HG03442 (cell line): ENCODE results near the gene MAGI1.
A peak's percentile ranks its signal among the peaks of the same experiment; 100 is the strongest.

Source experiments
- ATAC-seq: cut with Tn5 transposase; IDR thresholded peaks from one replicate; pipeline ENCODE4 v1.9.1; 2021; ENCODE audit warnings: mild to moderate bottlenecking, moderate library complexity; ENCODE audit not compliant: unreplicated experiment

Gene MAGI1

GRCh38 chr3:65777050-65777449 is 261.7 kb downstream of the MAGI1 start:
- ATAC-seq = no peak

DNA sequence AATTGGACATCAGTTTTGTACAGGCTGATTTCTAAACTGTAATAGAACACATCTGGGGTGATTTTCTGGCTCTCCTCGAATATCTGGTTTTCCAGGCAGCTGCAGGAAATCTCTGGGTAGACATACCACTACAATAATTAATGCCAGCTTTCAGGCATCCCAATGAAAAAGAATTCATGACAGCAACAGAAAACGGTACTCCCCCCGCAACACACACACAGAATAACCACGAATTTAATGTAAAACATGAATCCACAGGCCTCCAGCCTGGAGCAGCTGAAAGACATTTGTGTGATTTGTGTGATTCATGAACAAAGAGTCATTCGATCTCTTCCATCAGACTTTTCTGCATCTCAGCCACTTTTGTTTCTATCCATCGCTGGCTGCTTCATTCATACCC is 262.2 kb downstream of the MAGI1 start:
- no peak for ATAC-seq

DNA sequence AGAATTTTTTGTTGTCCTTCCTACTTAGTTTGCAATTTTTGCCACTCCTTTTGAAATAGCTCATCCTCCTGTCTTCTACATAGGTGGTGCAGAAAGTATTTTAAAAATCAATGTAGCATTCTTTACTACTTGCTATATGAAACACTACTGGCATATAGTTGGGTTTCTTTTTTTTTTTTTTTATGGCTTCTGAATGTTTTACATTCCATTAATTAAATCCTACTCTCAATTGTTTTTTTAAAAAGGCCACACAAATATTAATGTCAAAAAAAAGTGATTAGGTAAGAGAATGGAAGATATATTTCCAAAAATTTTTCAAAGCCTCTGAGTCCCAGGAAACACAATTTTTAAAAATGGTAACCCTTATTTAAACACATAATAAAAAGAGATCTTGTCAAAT is 262.6 kb downstream of the MAGI1 start:
- no peak for ATAC-seq

- ATAC-seq = no peak
Measured at GRCh38 chr3:65772758-65773157, 266.0 kb downstream of the MAGI1 start.

- ATAC-seq = no peak
Measured at GRCh38 chr3:65767551-65767950, 271.2 kb downstream of the MAGI1 start.

GRCh38 chr3:65762235-65762580 is 276.5 kb downstream of the MAGI1 start:
- ATAC-seq = no peak

DNA sequence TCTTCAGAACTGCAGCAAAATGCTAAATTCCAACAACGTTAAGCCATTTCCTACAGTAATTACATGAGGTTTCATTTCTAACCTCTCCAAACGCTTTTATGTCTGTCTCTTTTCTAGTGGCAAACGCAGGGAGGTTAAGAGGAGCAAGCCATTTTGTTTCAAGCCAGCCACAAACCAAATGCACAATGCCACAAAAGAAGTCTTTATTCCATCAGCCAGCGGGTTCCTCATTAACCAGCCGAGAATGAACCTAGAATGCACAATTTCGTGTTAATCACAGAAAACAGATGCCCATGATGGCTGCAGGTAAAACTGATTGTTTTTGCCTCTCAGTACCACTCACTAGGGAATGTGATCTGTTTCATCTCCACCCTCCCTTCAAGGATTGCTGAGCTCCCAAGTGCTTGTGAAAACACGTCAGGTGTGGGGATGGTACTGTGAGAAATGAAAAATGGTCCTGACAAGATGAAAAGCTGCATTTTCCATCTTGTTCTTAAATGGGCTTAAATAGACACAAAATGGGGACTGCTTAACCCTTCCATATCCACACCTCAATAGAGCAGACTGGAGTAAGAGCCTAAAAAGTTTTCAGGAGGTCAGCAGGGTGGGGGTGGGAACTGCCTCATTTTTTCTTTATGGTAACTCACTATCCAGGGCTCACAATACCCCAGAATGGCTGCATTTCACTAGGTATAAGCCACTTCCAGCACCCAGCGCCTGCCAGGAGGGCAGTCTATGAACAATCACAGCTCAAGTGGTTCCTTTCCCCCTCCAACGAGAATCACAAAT is 277.1 kb downstream of the MAGI1 start:
- no peak for ATAC-seq

- no peak for ATAC-seq
Measured at GRCh38 chr3:65758876-65759598, 279.7 kb downstream of the MAGI1 start.

- ATAC-seq = no peak
Measured at GRCh38 chr3:65758438-65758837, 280.3 kb downstream of the MAGI1 start.

- no peak for ATAC-seq
Measured at GRCh38 chr3:65752636-65753035, 286.1 kb downstream of the MAGI1 start.

DNA sequence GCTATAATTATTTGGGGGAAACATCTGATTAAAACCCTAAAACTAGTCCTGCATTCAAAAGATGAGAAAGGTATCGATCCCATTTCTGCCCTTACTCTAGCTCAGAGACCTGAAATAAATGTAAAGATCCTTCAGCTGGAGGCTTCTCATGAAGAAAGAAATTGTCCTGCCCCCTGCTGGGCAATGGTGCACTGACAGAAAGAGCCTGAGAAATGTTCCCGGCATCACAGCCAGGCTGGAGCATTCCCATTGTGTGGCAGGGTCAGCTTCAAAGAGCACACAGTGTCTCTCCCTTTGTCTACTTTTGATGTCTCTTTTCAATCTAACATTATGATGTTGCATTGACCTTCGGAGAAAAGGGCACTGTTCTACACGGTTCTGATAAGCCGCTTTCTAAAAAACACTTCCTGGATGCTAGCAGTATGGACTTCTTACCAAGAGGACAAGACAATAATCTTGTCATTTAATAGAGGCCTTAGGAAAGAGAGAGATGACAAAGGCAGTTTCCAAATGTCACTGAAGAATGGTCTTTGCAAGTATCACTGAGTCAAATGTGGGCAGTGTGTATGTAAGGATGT is 287.5 kb downstream of the MAGI1 start:
- ATAC-seq = peak; percentile 50

DNA sequence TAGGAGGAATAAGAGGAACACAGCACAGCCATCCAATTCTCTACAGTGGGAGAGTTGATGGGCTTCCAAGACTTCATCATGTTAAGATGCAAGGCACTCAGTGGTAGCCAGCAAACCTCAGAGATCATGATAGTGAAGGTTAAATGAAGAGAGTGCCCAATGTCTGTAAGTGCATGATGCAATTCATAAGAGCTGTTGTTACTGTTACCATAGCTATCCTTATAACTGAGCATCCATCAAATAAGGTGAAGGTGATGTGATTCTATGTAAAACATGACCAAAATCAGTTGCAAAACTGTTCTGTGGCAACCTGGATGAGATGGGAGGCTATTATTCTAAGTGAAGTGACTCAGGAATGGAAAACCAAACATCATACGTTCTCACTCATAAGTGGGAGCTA is 289.7 kb downstream of the MAGI1 start:
- no peak for ATAC-seq

DNA sequence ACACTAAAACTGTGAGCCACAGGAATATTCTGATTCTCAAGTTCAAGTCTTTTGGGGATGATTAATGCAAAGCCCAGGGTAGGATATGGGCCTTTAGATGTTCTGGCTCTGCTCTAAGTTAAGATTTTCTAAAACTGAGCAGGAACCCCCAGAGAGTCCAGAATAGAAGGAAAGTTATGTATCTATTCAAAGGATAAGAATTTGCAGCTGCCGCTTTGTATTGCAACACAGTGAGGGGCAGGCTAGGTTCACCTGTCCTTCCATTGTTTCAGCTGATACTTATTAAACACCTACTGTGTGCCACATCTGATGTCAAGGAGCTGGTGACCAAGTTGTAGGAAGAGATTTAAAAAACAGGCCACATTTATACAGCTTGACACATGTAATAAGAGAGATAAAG is 290.4 kb downstream of the MAGI1 start:
- ATAC-seq = no peak

GRCh38 chr3:65746848-65747247 is 291.9 kb downstream of the MAGI1 start:
- no peak for ATAC-seq

GRCh38 chr3:65745306-65745705 is 293.4 kb downstream of the MAGI1 start:
- no peak for ATAC-seq

DNA sequence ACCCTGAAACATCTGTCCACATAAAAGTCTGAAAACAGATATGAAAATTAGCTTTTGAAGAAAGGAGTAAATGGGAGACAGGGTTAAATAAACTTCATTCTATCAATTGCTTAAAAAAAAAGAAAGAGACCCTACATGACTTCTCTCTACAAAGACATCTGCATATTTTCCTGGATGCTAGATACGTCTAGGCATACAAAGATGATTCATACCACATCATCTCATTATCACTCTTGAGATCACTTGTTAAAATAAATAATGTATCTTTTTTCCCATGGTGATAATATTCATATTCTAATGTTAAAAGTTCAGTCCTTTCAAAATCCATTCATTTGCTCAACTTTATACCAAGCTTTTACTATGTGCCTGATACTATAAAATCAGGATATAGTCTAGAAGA is 295.8 kb downstream of the MAGI1 start:
- no peak for ATAC-seq

- no peak for ATAC-seq
Measured at GRCh38 chr3:65741540-65741939, 297.2 kb downstream of the MAGI1 start.

DNA sequence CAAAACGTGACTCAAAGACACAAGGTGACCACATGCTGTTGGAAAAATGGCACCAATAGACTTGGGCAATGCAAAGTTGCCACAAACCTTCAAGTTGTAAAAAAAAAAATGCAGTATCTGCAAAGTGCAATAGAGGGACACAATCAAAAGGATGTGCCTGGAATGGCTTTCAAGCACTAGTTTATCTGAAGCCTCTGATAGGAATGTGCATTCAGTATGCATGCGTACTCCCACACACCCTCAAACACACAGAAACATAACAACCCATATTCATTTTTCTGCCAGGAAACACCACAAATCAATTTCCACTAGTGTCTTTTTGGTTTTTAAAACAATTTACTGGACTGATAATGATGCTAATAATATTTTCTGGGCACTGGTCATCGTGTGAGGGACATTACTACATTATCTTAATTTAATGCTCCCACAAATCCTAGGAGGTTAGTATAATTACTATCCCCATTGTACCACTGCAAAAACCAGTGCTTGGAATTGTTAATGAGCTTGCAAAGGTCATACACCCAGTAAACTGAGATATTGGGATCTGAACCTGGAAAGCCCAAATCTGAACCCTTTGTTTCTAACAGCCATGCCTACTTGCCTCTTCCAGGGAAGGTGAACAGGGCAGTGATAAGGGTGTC is 298.7 kb downstream of the MAGI1 start:
- ATAC-seq = no peak

DNA sequence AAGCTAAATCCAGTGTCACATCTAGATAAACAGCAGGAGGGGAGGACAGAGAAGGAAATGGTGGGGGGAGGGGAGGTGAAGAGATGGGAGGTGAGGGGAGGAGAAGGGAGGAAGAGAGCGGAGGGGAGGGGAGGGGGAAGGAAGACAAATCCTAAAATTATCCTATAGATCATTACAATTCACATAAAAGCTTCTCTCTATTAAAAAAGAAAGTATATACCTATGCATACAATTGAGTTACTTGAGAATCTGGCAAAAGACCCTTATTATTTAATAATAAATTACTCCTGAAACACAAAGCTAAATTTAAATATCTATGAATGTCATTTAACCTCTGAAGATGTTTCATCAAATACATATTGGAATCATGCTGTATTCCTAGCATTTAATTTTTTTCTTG is 303.9 kb downstream of the MAGI1 start:
- ATAC-seq = no peak

DNA sequence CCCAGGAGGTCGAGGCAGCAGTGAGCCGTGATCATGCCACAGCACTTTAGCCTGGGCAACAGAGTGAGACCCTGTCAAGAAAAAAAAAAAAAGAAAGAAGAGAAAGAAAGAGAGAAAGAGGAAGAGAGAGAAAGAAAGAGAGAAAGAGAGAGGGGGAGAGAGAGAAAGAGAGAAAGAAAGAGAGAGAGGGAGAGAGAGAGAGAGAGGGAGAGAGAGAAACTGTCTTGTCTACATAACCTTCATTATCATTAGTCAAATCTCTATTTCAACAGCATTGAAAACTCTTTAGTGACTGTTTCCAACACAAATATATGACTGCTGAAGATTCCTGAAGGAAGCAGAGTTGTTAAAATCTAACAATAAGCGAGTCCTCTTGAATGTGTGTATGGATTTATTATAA is 304.3 kb downstream of the MAGI1 start:
- ATAC-seq = no peak

- no peak for ATAC-seq
Measured at GRCh38 chr3:65733459-65733858, 305.3 kb downstream of the MAGI1 start.
